ENCODE measurements around the gene L3MBTL4.
"Not testable (repeated sequence)": the region's sequence is repeated elsewhere in the genome, so short reads cannot be mapped to it uniquely, and the experiment has no call there.

The L3MBTL4 gene

DNA sequence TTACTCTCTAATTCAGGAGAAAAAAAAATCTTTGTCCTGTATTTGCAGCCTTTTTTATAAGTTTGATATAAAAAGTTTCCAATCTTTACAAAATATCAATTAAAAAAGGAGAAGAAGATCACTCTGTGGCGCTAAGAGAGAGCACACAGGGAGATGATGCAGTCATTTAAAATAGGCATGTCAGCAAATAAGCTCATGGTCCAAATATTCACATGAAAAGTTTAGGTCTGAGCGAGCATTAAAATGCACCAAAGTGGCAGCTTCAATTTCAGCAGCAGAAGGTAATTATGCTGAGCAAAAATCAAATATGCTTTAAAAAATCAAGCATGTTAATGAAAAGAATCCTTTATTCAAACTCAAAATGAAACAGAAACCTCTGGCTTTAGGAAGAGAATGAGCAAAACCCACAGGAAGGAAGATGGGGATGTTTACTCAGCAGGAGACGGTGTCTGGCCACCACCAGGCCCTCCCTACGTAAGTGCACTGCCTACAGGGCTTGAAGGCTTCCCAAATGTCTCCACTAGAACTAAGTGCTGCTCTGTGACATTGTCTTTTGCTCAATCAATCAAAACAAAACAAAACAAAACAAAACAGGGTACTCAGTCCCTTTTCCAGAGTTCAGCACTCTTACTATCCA, 120.4 kb downstream of the L3MBTL4 start:
- no peak for DNase-seq

DNA sequence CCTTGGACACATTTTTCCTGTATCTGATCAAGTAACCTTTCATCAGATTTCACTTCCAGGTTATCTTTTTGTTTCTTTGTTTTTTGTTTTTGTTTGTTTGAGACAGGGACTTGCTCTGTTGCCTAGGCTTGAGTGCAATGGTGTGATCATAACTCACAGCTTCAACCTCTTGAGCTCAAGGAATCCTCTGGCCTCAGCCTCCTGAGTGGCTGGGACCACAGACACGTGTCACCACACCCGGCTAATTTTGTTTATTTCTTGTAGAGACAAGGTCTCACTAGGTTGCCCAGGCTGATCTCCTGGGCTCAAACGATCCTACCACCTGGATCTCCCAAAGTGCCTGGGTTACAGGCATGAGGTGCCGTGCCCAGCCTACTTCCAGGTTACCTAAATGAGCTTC, 124.9 kb downstream of the L3MBTL4 start:
- DNase-seq = no peak

DNA sequence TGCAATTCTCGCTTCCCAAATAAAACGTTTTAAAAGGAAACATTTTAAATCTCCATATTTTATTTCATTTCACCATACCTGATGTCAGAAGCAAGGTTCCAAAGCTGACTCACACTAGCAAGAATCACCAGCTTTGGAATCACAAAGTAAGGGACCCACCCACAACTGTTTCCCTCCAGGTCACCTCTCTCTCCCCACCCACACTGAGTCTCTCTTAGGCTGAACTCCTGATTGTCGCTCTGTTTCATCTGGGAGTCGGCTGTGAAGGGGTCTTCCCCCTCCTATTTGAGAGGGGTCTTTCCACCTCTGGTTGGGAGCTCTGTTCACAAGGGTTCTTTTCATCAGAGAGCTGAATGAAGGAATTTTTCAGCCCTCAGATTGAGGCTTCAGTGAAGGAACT, 128.1 kb downstream of the L3MBTL4 start:
- DNase-seq = no peak

DNA sequence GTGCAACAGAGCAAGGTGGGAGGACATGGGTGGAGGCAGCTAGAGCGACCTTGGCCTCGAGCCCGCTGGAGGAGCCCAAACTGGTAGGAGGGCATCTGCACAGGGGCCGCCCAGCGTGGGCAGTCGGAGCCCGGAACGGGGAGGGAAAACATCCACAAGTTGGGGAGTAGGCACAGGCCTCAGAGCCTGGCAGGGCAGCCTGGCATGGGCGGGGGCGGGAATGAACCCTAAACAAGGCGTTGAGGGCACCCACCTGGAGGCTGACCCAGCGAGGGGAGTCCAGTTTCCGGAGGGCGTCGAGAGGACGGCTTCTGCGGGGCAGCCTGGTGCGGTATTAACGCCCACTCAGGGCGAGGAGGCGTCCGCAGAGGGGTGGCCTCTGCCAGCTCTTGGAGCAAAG, 129.9 kb downstream of the L3MBTL4 start:
- DNase-seq = no peak

DNA sequence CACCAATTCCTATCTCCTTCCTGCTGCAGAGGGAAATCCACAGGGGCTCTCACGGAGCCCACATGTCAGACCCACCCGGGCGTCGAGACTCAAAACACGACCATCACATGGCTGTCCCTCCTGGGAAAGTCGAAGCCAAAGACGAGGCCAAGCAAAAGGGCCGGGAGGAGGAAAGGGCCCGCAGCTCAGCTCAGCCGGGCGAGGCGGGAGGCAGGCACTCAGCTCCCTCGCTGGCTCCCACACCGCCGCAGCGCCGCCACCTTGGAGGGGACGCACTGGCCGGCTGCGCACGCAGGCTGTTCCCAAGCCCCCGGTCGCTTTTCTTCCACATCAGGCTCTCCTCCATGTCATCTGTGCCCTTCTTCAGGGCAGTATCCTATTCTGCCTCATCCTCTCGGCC, 130.4 kb downstream of the L3MBTL4 start:
- DNase-seq = no peak

DNA sequence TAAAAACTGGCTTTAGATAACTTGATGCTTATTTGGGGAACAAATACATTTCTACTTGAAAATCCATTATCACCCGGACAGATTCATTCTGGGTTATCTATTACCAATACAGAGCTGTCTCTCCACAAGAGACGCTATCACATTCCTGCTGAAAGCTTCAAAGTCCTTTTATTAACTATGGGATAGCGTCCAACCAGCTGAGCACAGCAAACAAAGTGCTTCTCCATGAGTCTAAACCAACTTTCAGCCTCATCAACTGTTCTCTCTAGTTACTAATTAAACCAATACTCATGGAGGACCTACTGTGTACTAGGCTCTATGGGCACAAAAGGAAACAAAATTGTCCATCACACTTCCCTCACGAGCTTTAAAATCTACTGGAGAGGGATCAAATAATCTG, 132.8 kb downstream of the L3MBTL4 start:
- DNase-seq = no peak

DNA sequence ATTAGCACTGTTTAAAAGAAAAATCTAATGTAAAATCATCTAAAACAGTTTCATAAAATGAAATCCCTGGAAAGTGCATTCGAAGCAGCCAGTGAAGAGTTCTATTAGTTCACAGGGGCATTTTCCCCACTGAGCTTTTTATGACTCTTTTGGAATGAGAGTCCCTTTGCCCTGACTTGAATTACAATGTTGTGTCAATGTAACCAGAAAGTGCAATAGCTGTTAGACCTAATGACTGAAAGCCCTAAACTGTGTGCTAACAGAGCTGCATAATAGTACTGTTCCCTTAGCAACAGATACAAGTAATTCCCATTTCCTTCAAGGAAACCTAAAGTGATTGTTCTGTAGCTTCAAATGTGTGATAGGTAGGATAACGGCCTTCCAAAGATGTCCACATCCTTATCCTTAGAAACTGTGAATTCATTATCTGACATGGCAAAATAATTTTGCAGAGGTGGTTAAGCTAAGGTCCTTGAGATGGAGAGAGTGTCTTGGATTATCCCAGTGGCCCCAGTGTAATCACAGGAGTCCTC, 134.4 kb downstream of the L3MBTL4 start:
- no peak for DNase-seq

DNA sequence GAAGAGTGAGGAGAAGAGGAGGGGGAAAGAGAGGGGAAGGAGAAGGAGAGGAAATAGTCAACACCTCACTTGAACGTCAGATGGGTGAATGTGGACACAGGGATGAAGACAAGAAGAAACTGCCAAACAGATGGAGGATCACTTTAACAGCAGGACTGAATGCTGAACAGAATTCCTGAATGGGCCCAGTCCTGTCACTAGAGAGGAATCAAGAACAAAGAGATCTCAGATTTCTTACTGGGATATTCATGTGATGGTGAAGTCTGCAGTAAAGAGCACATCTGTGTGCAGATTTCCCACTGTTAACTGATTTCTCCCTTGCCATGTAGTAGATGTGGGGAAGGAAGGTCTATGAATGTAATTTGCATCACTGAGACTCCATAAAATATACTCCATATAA, 135.4 kb downstream of the L3MBTL4 start:
- no peak for DNase-seq

DNA sequence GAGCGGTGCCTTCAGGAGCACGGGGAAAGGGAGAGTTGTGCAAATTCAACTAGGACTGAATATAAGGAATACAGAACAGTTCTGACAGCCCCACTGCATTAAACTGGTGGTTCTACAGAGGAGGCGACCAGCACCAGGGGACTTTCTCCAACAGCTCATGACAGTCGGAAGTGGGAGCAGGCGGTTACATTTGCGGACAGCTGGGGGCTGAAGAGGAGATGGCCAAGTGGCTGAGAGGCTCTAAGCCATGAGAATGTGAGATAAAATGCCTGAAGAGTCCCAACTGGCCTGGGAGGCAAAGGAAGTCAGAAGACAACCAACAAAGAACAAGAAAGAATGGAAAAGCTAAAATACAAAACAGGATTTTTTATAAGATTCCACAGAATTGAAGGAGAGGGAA, 141.3 kb downstream of the L3MBTL4 start:
- no peak for DNase-seq

DNA sequence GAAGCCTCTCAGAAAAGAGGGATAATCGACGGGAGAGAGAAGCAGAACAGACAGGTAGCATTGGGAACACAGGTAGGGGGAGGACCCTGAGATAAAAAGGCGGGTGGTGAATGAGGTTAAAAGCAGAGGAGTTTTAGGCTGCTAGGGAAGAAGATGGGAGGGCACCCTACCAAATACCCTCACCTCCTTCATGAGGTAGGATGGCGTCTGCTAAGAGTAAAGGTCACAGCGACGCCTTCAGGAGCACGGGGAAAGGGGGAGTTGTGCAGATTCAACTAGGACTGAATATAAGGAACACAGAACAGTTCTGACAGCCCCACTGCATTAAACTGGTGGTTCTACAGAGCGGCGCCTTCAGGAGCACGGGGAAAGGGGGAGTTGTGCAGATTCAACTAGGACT, 142.6 kb downstream of the L3MBTL4 start:
- DNase-seq = not testable (repeated sequence)

DNA sequence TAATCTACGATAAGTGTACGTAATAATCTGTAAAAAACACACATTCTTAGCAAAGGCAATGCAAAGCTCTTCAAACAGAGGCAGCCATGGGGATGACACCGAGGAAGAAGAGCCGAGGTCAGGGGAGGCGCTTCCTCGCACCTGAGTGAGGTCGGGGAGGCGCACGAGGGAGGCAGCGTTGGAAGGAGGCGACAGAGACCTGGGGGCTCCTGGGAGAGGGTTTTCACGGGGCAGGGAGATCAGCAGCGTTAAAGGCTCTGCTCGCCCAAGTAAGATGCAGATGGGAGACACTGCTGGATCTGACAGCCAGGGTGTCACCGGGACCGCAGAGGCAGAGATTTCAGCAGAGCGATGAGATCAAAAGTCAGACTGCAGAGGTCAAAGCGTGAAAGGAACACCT, 143.1 kb downstream of the L3MBTL4 start:
- no peak for DNase-seq

DNA sequence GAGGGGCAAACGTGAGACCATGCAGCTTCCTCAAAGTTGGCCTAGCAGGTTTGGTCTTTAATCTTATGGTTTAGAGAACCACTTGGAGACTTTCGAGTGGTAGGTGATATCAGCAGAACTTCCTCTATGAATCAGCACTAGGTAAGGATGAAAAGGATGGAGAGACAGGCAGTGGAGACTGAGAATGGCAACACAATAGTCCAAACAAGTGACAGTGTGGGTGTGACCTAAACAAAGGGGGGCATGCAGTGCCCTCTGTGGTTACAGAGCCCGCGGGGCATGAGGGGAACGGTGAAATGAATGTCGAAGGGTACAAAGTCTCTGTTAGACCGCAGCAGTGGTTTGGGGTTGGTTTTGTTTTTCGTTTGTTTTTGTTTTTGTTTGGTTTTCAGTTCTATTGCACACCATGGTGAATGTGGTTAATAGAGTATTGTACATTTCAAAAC, 143.9 kb downstream of the L3MBTL4 start:
- DNase-seq = no peak

DNA sequence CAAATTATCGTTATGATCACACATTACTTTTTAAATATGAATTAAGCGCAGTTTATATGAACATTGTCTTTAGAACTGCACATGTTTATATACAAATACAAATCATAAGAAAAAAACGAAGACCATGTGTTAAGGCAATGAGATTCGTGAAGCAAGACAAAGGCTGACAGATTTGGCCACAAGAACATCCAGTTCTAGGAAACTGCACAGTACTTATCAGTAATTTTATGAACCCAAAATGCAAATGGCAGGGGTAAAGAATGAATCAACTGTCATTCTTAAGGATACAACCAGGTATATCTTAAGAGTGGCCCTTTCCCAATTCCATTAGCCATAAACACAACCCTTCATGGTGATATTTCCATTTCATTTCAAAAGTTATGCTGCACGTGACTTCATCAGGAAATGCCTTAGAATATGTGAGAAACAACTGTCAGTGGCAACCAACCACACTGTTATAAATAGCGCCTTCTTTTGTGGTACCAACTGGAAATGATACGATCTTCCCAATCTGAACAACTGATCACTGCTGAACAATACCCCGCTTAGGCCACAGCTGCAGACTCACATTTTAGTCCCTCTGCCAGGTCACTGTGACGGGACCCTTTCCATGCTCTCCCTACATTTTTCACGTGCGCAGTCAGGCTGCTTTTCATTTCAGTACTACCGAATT, 144.9 kb downstream of the L3MBTL4 start:
- no peak for DNase-seq

DNA sequence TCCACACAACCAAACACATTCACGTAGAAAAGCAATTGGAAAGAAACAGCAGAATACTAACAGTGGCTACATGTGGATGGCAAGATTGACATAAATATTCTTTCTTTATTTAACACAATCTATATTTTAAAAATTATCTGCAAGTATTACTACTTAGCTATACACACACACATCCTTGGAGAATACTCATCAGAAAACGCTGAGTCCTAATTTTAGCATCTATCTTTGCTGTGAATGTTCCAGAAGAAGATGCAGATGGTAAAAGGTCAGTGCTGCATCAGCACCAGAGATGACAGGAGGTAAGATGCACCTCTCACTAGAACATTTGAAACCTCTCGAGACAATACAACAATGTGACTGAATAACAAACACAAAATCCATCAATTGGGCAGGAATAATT, 148.5 kb downstream of the L3MBTL4 start:
- DNase-seq = no peak

DNA sequence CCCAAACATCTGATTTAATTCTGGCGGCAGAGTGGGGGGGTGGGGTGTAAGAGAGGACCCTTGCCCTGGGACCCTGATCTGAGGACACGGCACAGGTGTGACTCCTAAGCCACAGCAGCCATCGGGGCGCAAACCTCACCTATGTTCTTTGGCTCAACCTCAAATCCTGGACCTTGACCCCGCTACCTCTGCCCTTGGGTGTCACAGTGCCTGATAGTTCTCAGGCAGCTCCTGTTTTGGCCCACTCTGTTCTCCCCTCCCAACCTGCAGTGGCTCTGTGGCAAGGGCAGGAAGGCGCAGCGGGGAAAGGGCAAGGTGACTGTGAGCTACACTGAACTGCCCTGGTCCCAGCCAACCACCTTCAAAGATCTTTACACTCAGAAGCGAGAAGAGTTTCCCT, 152.8 kb downstream of the L3MBTL4 start:
- no peak for DNase-seq

DNA sequence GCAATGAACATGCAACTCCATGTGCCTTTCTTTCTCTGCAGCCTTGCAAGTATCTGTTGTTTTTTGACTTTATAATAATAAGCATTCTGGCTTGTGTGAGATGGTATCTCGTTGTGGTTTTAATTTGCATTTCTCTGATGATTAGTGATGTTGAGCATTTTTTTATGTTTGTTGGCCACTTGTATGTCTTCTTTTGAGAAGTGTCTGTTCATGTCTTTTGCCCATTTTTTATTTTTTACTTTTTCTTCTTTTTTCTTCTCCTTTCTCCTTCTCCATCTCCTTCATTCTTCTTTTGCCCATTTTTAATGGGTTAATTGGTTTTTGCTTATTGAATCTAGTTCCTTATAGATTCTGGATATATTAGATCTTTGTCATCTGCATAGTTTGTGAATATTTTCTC, 155.4 kb downstream of the L3MBTL4 start:
- DNase-seq = not testable (repeated sequence)

DNA sequence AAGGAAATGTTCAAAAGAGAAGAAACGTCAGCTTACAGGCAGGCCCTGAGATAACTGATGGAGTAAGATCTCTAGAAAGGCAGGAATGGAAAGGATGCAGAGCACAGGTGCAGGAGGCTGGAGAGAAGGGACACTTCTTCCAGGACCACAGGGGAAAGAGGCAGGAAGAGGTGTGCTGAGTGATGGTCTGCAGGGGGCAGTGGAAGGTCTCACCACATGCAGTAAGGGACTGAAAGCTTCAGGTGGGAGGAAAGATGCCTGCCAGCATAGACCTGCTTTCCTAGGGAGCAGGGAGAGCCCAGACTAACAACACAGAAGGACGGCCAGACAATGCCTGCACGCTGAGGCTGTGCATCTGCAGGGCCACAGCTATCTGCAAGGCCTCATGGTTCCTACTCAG, 156.8 kb downstream of the L3MBTL4 start:
- DNase-seq = no peak

DNA sequence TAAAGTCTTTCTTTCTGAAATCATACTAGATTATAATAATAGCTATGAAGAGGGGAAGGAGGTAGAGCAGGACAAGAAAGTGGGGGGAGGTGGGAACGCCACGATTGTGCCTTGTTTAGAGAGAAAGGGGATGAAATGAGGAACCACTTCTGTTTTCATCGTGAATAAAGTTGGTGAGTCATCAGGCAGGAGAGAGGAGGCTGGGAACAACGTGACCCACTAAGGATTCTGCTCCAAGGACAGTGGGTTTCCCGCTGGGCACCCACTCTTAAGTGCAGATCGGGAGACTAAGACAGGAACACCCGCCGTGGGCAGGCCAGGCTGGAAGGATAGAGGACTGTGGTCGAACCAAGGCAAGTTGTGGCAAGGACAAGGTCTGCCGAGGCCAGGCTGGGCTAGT, 158.2 kb downstream of the L3MBTL4 start:
- no peak for DNase-seq

DNA sequence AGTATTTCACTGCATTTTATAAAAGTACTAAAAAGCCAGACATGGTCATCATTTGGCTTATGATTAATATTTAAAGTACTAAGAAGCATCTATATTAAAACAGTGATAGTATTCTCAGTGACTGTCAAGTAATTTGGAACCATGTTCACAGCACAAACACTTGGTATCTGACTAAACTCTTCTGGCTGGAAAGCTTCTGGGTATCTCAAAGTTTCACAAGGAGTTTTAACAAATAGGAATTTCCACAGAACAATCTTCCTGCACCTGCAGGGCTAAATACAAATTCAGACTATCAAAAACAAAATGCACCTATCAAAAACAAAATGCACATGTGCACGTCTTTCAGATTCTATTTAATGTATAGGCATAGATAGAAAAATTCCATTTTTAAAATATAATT, 158.8 kb downstream of the L3MBTL4 start:
- no peak for DNase-seq

DNA sequence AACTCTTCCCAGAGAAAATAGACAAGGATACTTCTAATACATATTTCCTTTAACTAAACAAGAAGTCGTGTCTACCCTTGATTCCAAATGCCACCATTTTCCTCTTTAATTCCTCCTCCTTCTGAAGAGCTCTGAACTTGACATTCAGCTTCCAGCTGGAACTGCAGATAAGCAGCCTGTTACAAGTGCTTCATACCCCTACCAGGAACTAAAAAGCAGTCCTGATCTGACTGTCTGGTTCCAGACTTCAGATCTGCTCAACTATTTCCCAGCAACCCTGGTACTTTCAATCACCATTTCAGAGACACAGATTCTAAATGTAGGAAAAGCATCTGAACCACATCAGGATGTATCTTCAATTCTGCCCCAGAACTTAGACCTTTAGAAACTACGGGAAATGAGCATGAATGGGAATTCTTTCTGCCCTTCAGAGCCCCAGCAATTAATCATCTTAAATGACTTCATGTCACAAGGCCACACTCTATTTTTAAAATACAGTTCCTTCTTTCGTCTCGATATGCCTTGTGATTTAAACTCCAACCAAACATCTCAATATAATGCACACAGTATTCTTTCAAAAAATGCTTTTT, 159.5 kb downstream of the L3MBTL4 start:
- DNase-seq = no peak

DNA sequence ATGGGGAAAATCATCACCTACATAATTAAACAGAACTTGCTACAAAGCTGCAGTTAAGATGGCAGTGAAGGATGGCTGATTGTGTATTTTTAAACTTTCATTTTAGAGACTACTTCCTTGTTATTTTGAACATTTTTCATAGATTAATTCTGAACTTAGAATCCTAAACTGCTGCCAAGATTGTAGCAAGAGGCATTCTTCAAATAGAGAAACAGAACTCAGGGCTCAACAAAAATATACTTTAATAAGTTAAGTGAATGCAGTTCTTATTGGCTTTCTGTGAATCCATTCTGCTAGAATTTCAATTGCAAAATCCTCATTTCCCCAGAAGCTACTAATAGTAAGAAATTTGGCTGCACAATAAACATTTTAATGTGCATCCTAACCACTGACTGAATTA, 160.3 kb downstream of the L3MBTL4 start:
- DNase-seq = no peak

DNA sequence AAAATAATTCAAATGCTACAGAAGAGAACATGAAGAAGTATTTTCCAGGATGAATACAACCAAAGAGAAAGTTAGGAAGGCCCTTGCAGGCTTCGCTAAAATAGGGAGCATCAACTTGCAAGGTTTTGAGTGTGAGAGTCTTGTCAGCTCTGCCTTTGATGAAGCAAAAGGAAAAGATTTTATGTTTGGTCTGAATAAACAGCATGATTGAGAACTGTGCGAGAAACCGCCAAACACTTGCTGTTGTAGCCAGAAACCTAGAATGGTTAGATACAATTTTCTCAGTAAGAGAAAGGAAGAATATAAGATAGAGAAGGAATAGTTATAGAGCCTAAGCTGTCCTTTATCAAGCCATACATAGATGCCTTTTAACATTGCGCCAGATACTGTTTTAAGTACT, 163.6 kb downstream of the L3MBTL4 start:
- no peak for DNase-seq

DNA sequence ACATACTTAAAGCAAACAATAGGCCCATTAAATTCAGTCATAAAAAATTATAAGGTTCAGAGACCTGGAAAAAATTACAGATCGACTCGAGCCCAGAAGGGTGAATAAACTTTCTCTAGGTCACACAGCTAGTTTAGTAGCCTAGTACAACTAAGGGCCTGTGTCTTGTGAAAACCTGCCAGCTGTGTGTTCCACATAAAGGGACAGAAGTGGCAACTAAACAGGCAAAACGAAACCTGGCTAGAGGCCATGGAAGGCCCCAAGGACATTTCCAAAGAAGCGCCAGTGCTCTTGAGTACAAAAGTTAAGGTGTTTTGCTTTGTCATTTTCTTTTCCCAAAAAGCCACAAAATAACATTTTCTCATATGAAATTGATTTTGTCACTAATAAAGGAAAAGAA, 164.9 kb downstream of the L3MBTL4 start:
- DNase-seq = no peak

DNA sequence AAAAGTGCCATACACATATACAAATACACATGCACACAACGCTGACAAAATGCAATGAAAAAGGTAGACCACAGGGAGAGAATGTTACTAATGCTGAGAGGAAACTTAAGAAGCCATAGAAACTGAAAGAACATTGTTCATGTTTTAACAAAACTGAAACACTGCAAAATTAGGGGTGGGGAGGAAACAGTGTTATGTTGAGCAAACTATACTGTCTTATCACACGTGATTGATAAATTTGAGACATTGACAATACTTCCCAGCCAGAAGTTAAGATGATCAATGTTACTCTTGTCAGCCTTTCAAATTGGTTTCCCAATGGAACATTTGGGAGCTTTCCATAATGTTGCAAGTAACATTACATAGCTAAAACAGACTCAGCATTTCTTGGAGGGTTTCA, 165.5 kb downstream of the L3MBTL4 start:
- DNase-seq = no peak
